A549 treated with dexamethasone at 1 μM for 4 hours (cell line): ENCODE measurements around the gene FAM135A. TPM values are rescaled to one million over a fixed set of nuclear protein-coding genes. Genes with fewer than 3 reads are reported as not detected.

ENCODE experiments used
- total RNA-seq: library from RNA; stranded (reverse); fragments of 200-300 nt; extraction: Qiagen RNA extraction; gene quantifications from 5 replicates; pipeline ENCODE4 v1.2.3, GENCODE V29; 2022

The FAM135A gene
- total RNA-seq, result 9.4 to 16.1 TPM (median 15.1 TPM) in 5 replicates

DNA sequence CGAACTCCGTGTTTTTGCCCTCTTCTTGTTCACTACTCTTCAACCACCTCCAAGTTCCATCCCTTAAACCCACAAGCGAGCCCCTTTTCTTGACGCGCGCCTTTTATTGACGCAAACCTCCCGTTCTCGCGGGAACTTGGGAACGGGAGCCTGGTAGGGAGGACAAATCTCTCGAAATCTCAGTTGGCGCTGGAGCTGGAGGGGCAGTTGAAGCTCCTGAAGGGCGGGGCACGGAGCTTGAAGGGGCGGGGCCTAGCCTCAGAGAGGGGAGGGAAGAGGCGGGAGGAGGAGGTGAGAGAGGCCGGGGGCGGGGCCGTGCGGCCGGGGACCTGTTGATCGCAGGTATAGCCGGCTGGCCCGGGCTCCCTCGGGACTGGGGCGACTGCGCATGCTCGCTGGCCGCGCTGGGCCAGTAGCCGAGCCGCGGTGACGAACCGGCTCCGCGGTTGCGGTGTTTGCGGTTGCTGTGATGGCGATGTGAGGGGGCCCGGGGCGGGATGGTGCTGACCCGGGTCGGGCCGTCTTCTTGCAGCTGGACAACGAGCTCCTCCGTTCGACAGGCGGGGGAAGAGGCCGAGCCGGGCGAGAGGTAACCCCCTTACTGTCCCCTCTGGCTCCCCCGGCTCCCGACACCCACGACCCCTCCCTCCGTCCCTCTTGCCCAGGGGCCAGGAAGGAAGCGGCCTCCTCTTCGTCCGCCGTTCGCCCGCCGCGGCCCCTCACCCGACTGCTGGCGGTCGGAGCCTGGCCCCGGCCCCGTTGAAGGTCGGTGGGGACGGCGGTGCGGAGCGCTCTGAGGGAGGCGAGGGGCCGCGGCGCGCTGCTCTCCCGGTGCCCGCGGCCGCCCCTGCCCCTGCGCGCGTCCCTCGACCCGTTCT lies at the start of gene FAM135A:
FAM135A (plus strand) TSS at position 395 of the 878 bp plus-strand sequence. CDS start 14,835 bp downstream, outside the sequence.

GRCh38 chr6:70566751-70567382 lies 153.6 kb downstream of the FAM135A start, which contains the start of gene SDHAF4:
Gene SDHAF4, plus strand, starts transcription at chr6:70566930. Its CDS starts 11 bp downstream, at chr6:70566941.

Other genes with a start within 250 kb of the FAM135A start
- gene COL9A1, start 110.4 kb upstream of the FAM135A start, total RNA-seq, result 0.06 TPM in 1 of 5 replicates, not detected in the others
- 2.7 to 5.0 TPM (median 4.1 TPM) in 5 replicates for gene SDHAF4, start 153.4 kb downstream of the FAM135A start, total RNA-seq